Cardiac septum (tissue), 1 donor: Measurements from ENCODE around the gene RBP2. TPM values are rescaled to one million over a fixed set of nuclear protein-coding genes. Genes with fewer than 3 reads are reported as not detected.

Experiments
- DNase-seq: peaks from one replicate; pipeline ENCODE4 v3.0.0-alpha.2; 2020; ENCODE audit warnings: low spot score
- intact Hi-C: fragments of 100-400 bp; cut with DNase I; formaldehyde crosslinking; loops from one replicate; pipeline ENCODE4 v1.14.0; 2022
- total RNA-seq: library from RNA; stranded (reverse); fragmentation: NEBNext Ultra II Directional; extraction: Animal tissue kit (Norgen Biotek cat#: 25700); gene quantifications from one replicate; pipeline ENCODE4 v1.2.1, GENCODE V29; 2021
- donor health status: DM: no; HTN: no; CAD: no.

RBP2 gene
- total RNA-seq, 1 donor from 2014 or later, result not detected

- intact Hi-C loops, result no loop called here
- no peak for DNase-seq
These were observed 26.2 kb downstream of the RBP2 start for GRCh38 chr3:139450159-139450558.

DNA sequence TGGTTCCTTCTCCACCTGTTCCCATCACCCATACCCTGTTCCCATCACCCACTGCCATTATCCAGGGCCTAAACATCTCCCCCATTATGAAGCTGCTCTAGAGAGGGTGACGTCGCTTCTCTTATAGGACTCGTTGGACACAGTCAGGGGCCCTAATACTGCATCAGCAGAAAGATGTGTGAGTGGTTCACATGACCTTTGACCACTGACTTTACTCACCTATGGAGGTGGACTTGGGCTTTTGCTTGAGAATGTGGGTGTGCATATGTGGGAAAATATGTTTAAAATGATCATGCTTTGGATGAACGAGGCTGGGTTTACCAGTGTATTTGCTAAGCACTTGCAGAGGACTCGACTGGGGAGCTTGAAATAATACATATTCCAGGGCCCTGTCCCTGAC is 26.8 kb downstream of the RBP2 start:
- intact Hi-C loops, result no loop called here
- no peak for DNase-seq

DNA sequence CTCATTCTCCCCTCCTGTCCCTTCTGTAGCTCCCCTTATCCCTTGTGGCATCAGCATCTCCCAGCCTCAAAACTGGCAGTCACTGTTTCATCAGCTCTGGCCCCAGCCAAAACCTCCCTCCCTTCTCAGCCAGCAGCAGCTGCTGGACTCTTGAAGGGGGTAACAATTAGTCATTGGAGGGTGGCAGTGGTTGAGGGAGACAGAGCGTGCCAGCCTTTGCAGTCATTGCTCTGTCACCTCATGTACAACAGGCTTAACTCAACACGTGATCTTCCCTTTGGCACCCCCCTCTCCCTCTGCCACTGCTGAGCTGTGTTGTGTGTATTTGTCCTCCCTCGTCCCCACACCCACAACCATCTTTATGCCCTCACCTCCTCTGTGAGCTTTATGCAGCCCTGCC is 28.2 kb downstream of the RBP2 start:
- no peak for DNase-seq

GRCh38 chr3:139447486-139447885 is 28.8 kb downstream of the RBP2 start:
- no peak for DNase-seq
- intact Hi-C loops, result no loop called here

More for the DNA sequence above, 28.2 kb downstream of the RBP2 start:
- intact Hi-C loops, result no loop called here

GRCh38 chr3:139444446-139444845 is 31.9 kb downstream of the RBP2 start:
- DNase-seq, result no peak
- intact Hi-C loops, result no loop called here

- intact Hi-C loops, result no loop called here
- DNase-seq, result no peak
These were observed 33.1 kb downstream of the RBP2 start for GRCh38 chr3:139443186-139443585.

GRCh38 chr3:139441656-139442055 is 34.7 kb downstream of the RBP2 start:
- no peak for DNase-seq
- intact Hi-C loops, result no loop called here

GRCh38 chr3:139440639-139441556 is 35.4 kb downstream of the RBP2 start:
- no peak for DNase-seq
- intact Hi-C loops, result no loop called here

DNA sequence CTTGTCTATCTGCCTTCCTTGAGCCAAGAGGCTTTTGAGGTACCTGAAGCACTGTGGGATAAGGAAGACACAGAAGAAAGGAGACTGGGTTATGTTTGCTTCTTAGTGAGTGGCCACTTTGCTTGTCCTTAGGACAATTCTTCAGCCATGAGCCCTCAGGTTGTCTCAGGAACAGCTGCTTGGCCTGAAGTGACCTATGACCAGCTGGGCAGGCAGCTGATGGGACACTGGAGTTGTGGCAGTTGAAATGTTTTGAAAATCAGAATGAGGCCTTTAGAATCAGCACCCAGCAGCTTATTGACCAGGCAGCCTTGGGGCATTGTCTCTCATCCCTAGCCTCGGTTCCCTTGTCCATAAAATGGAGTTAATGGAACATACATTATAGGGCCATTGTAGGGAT is 37.0 kb downstream of the RBP2 start:
- no peak for DNase-seq
- intact Hi-C loops, result loop anchor here (10.0 kb wide), 1 partner anchor 1426 kb away; no protein-coding TSS in a partner anchor

- intact Hi-C loops, result loop anchor here (10.0 kb wide), 1 partner anchor 1430 kb away; no protein-coding TSS in a partner anchor
These were observed 41.5 kb downstream of the RBP2 start for GRCh38 chr3:139434764-139435307.

GRCh38 chr3:139434228-139434627 is 42.1 kb downstream of the RBP2 start:
- intact Hi-C loops, result loop anchor here (10.0 kb wide), 1 partner anchor 1431 kb away; no protein-coding TSS in a partner anchor
- DNase-seq, result no peak

More at GRCh38 chr3:139434764-139435307, 41.5 kb downstream of the RBP2 start:
- no peak for DNase-seq

GRCh38 chr3:139433089-139433488 is 43.2 kb downstream of the RBP2 start:
- DNase-seq, result no peak
- intact Hi-C loops, result loop anchor here (10.0 kb wide), 1 partner anchor 1432 kb away; no protein-coding TSS in a partner anchor

- intact Hi-C loops, result loop anchor here (10.0 kb wide), 1 partner anchor 1434 kb away; no protein-coding TSS in a partner anchor
- DNase-seq, result no peak
These were observed 45.8 kb downstream of the RBP2 start for GRCh38 chr3:139430493-139430892.

- intact Hi-C loops, result loop anchor here (1.0 to 5.0 kb wide), 2 partner anchors 135 to 510 kb away; partner anchors contain the start of gene CLSTN2
- no peak for DNase-seq
These were observed 48.8 kb downstream of the RBP2 start for GRCh38 chr3:139427283-139428060.

DNA sequence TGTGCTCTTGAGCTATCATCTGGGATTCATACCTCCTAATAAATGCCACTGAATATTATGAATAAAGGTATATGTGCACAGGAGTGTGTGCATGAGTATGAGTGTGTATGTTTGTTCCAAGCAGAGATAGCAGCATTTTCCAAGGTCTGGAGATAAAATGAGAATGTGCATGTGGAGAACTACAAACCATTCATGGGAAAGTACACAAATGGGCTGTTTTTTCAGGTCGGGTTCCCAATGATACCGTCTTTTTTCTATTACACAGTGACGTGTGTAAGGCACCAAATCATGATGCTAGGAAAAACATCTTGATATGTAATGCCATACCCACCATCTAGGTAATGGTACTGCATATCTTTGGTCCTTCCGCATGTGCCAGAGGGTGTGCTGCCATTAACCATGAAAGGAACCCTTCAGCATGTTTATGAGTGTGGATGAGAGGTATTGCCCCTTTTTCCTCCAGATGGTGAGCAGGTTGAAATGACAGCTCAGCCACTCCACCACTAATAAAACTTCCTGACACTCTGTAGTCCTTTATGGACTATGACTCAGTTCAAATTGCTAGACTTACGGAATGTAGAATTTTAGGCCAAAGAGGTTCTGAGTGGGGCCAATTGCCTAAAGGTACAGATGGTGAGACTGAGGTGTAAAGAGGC is 50.4 kb downstream of the RBP2 start:
- DNase-seq, result no peak
- intact Hi-C loops, result loop anchor here (5.0 kb wide), 1 partner anchor 511 kb away; the partner anchor contains the start of gene CLSTN2

DNA sequence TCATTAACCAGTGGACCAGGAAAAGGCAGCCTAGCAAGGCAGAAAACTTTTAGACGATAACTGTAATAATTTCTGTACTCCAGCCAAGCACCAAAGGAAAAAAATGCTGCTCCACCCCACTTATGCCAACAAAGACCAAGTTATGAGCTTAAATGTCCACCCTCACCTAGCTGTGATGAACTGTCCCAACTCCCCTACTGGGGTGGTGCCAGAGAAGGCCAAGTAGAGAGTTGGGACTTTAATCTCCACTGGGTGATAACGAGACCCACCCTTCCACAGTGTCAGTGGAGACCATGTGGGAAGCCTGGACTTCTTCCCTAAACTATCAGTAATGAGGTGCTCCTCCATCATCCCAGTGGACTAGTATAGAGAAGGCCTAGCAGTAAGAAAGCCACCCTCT is 53.1 kb downstream of the RBP2 start:
- no peak for DNase-seq
- intact Hi-C loops, result no loop called here

DNA sequence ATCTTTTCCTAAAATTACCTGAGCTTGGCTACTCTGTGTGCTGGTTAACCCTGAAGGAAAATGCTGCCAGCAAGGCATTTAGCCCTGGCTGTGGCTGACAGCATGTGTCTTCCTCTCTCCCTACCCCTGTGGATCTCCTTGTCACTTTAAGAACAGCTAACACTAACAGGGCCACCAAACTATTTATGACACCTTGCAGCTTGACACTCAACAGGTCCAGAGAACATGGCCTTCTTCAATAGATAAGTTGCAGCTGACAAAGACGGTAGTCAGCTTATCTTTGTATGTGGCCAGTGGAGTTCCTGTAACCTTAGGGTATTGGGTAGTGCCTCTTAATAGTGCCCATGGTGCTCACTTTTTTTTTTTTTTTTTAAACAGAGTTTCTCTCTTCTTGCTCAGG is 54.9 kb downstream of the RBP2 start:
- intact Hi-C loops, result no loop called here
- DNase-seq, result no peak

DNA sequence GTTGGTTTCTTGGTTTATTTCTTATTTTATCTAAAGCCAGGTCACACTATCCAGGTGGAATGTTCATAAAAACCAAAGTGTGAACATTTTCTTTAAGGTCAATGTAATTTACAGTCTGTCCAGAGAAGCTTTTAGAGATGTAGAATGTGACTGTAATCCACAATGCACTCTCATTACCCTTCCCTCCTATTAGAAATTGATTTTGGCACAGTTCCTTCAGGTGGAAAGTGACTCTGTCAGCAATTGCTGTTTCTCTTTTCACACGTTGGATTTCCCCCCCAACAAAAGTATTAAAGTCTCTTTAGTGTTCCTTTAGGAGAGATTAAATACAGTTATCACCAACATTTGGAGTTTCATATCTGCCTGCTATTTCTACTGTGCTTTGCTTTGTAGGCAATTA is 55.3 kb downstream of the RBP2 start:
- DNase-seq, result no peak
- intact Hi-C loops, result no loop called here

DNA sequence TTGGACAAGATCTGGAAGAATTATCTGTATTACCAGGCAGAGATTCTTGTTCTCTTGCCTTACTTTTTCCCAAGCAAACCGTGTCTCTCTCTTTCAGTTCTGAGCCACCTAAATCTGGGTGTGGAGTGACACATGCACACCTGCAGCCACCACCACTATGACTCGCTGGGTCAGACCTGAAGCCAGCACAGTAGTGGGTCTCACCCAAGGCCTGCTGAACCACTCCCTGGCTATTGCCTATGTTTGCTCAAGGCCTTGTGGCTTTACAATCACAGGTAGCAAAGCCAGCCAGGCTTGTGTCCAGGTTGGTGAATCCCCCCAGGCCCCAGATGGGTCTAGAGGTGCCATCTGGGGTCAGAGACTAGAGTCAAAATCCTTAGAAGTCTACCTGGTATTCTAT is 58.2 kb downstream of the RBP2 start:
- intact Hi-C loops, result no loop called here
- no peak for DNase-seq
